Nephron progenitor cell (in vitro differentiated cells): Measurements from ENCODE around the gene GNAL.
A peak's percentile ranks its signal among the peaks of the same experiment; 100 is the strongest.

Experiments used
- DNase-seq: peaks from one replicate; pipeline ENCODE4 v3.0.0; 2021
- H3K27ac Mint-ChIP-seq: 2 replicates; pipeline ENCODE4 v1.8.0; 2021; ENCODE audit warnings: mild to moderate bottlenecking, moderate library complexity, mixed read lengths
- H3K27me3 Mint-ChIP-seq: 2 replicates; pipeline ENCODE4 v1.8.0; 2021; ENCODE audit warnings: mild to moderate bottlenecking, low read depth, mixed read lengths; ENCODE audit not compliant: poor library complexity
- H3K36me3 Mint-ChIP-seq: 2 replicates; pipeline ENCODE4 v1.8.0; 2021; ENCODE audit warnings: low read depth, mixed read lengths
- H3K4me1 Mint-ChIP-seq: 2 replicates; pipeline ENCODE4 v1.8.0; 2021; ENCODE audit warnings: mixed read lengths
- H3K4me3 Mint-ChIP-seq: 2 replicates; pipeline ENCODE4 v1.8.0; 2021; ENCODE audit warnings: mild to moderate bottlenecking, moderate library complexity, mixed read lengths
- H3K9me3 Mint-ChIP-seq: 2 replicates; pipeline ENCODE4 v1.8.0; 2021; ENCODE audit warnings: mild to moderate bottlenecking, moderate library complexity, mixed read lengths
- CTCF ChIP-seq: fragments of 200-600 bp; sonication (generic); IDR thresholded peaks from 2 replicates; pipeline ENCODE4 v1.5.0; 2021; ENCODE audit warnings: antibody characterized with exemption

Gene GNAL

DNA sequence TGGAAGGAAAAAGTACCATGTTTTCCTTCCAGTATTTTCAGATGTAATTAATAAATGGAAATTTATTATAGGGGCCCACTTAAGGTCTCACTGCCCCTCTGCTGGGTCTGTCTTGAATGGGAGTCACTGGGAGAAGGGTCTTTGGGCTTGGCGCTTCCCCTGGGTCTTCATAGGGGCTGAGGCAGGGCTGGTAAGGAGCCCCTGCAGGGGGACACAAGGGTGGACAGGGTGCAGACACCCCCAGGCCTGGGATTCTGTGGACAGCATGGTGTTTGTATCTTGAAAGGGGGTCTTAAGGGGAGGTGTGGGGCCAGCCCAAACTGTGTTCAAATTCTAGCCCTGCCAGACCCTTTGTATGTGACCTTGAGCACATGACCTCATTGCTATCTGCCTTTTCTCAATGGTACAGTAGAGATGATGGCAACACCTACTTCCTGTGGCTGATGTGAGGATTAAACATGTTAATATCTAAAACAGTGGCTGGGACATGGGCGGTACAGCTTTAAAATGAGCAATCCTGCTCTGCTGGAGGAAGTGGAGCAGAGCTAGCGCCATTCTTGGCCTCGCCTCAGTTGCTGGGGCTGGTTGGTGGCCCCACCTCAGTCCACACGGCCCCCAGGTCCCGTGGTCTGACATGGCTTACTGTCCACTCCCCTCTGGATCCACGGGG is 71.6 kb downstream of the GNAL start:
- Mint-ChIP-seq H3K9me3 (no peaks in the 10 kb centered on the region), H3K4me3 (no peak overlapping the region), H3K27me3 (peaks cover 12% of the 10 kb centered on the region), H3K27ac (no peak overlapping the region), H3K36me3 (peaks cover 42% of the 10 kb centered on the region), H3K4me1 (peaks cover 27% of the 10 kb centered on the region)
- no peak for DNase-seq
- no peak for TF ChIP-seq CTCF

- Mint-ChIP-seq H3K9me3 (no peaks in the 10 kb centered on the region), H3K36me3 (peaks cover 36% of the 10 kb centered on the region), H3K27me3 (peaks cover 12% of the 10 kb centered on the region), H3K27ac (peak overlapping the region; percentile 74), H3K4me3 (no peak overlapping the region), H3K4me1 (peaks cover 31% of the 10 kb centered on the region)
- TF ChIP-seq CTCF = peak; percentile 38
- no peak for DNase-seq
Observed at GRCh38 chr18:11761553-11761952, 72.5 kb downstream of the GNAL start.

GRCh38 chr18:11762429-11762828 is 73.4 kb downstream of the GNAL start:
- TF ChIP-seq CTCF = no peak
- Mint-ChIP-seq H3K27ac (no peak overlapping the region), H3K27me3 (peaks cover 12% of the 10 kb centered on the region), H3K9me3 (no peaks in the 10 kb centered on the region), H3K4me3 (no peak overlapping the region), H3K36me3 (peaks cover 31% of the 10 kb centered on the region), H3K4me1 (peaks cover 31% of the 10 kb centered on the region)
- DNase-seq = no peak

DNA sequence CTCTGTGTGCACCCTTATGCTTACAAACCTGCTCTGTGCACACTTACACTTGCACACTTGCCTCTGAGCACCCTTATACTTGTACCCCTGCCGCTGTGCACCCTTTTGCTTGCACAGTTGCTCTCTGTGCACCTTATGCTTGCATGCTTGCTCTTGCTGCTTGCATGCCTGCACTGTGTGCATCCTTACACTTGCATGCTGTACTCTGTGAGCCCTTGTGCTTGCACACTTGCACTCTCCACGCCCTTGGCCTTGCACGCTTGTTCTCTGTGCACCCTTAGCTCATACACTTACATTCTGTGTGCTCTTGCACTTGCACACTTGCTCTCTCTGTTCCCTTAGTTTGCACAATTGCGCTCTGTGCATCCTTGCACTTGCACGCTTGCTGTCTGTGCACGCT is 78.3 kb downstream of the GNAL start:
- H3K27ac Mint-ChIP-seq = no peak overlapping the region
- H3K9me3 Mint-ChIP-seq = no peaks in the 10 kb centered on the region
- no peak overlapping the region for H3K4me3 Mint-ChIP-seq
- no peak for TF ChIP-seq CTCF
- no peak for DNase-seq
- peaks cover 17% of the 10 kb centered on the region for H3K36me3 Mint-ChIP-seq
- H3K27me3 Mint-ChIP-seq = no peaks in the 10 kb centered on the region
- peaks cover 6% of the 10 kb centered on the region for H3K4me1 Mint-ChIP-seq

- Mint-ChIP-seq H3K4me1 (peaks cover 6% of the 10 kb centered on the region), H3K36me3 (peaks cover 16% of the 10 kb centered on the region), H3K27ac (no peak overlapping the region), H3K4me3 (no peak overlapping the region), H3K9me3 (no peaks in the 10 kb centered on the region), H3K27me3 (peaks cover 2% of the 10 kb centered on the region)
- no peak for TF ChIP-seq CTCF
- DNase-seq = no peak
Observed at GRCh38 chr18:11767935-11768334, 78.9 kb downstream of the GNAL start.

- H3K4me1 Mint-ChIP-seq = peaks cover 7% of the 10 kb centered on the region
- H3K27me3 Mint-ChIP-seq = peaks cover 6% of the 10 kb centered on the region
- DNase-seq = no peak
- no peak overlapping the region for H3K4me3 Mint-ChIP-seq
- no peak for TF ChIP-seq CTCF
- no peaks in the 10 kb centered on the region for H3K9me3 Mint-ChIP-seq
- peak overlapping the region; percentile 94 for H3K27ac Mint-ChIP-seq
- H3K36me3 Mint-ChIP-seq = peaks cover 11% of the 10 kb centered on the region
Observed at GRCh38 chr18:11775436-11776174, 86.5 kb downstream of the GNAL start.
